Aorta (tissue), 5 donors: Measurements from ENCODE around the gene SRSF1. TPM values are rescaled to one million over a fixed set of nuclear protein-coding genes. Genes with fewer than 3 reads are reported as not detected.
A peak's percentile ranks its signal among the peaks of the same experiment; 100 is the strongest.

Experiments used
- ATAC-seq: fragments of 200-7000 bp; cut with Tn5 transposase; one replicate; pipeline ENCODE4 v1.9.1; 2022; ENCODE audit warnings: moderate library complexity; ENCODE audit not compliant: low FRiP score
- DNase-seq, 2 donors: peaks; one replicate each; pipeline ENCODE4 v3.0.0-alpha.2; 2020
- H3K27ac ChIP-seq, 2 donors: one replicate each; pipeline ENCODE4 v1.5.1; 2013; ENCODE audit warnings: low read length in 2 of 2, mild to moderate bottlenecking in 2 of 2, moderate library complexity in 2 of 2, control low read depth in 1 of 2, inconsistent platforms in 1 of 2, low read depth in 1 of 2
- H3K27me3 ChIP-seq, 2 donors: one replicate each; pipeline ENCODE4 v1.6.1; 2013; ENCODE audit warnings: control low read depth in 1 of 2, low read length in 1 of 2, mild to moderate bottlenecking in 1 of 2, moderate library complexity in 1 of 2; ENCODE audit not compliant: insufficient read depth in 2 of 2, control insufficient read depth in 1 of 2
- H3K36me3 ChIP-seq, 2 donors: one replicate each; pipeline ENCODE4 v1.6.1; 2013; ENCODE audit warnings: control low read depth in 1 of 2, low read length in 1 of 2, mild to moderate bottlenecking in 1 of 2; ENCODE audit not compliant: insufficient read depth in 2 of 2, control insufficient read depth in 1 of 2
- H3K4me1 ChIP-seq, 2 donors: one replicate each; pipeline ENCODE4 v1.6.1; 2013; ENCODE audit warnings: low read length in 2 of 2, control low read depth in 1 of 2, mild to moderate bottlenecking in 1 of 2, moderate library complexity in 1 of 2; ENCODE audit not compliant: insufficient read depth in 2 of 2, control insufficient read depth in 1 of 2
- H3K4me3 ChIP-seq, 2 donors: one replicate each; pipeline ENCODE4 v1.5.1; 2013; ENCODE audit warnings: low read length in 2 of 2, control low read depth in 1 of 2, mild to moderate bottlenecking in 1 of 2
- H3K9me3 ChIP-seq: one replicate; pipeline ENCODE4 v1.6.1; 2013; ENCODE audit warnings: mild to moderate bottlenecking, low read length; ENCODE audit not compliant: control insufficient read depth
- WGBS, 2 donors: extraction: QIAGEN DNeasy Blood & Tissue Kit; methylation state at CpG; one replicate each; pipeline ENCODE4 v1.1.7; 2013; 5-methylcytosine and 5-hydroxymethylcytosine counted together
- intact Hi-C, 2 donors: fragments of 100-400 bp; cut with DNase I; formaldehyde crosslinking; loops; one replicate each; pipeline versions ENCODE4 v1.14.2 to v1.15.0; 2022
- long read RNA-seq, 2 donors: library from polyadenylated mRNA; unstranded; transcript quantifications; one replicate each; pipeline ENCODE4 v2.0.0, GENCODE V29; 2020 to 2021
- polyA plus RNA-seq, 2 donors: library from polyadenylated mRNA; stranded (reverse); fragments of 200-250 nt; gene quantifications; one replicate each; pipeline ENCODE4 v1.2.3, GENCODE V29; 2013
- total RNA-seq, 2 donors: library from RNA; stranded (reverse); fragmentation: NEBNext Ultra II Directional; extraction: Animal tissue kit (Norgen Biotek cat#: 25700); gene quantifications; one replicate each; pipeline ENCODE4 v1.2.1, GENCODE V29; 2021
- donor health status: healthy with polysubstance abuse.
- donor health status: Bipolar disorder and iron deficiency.
- donor health status: DM: no; HTN: no; CAD: no.
- donor health status: DM: no; HTN: no; CAD: no.
- donor health status: DM: yes; HTN: yes; CAD: no.

SRSF1 gene
- total RNA-seq, result 100 to 1,000 TPM; 138 to 147 TPM
- 100 to 1,000 TPM in 1 of 2 donors, 10 to 100 TPM in 1; 84.5 to 102 TPM for polyA plus RNA-seq
- long read RNA-seq, donor 1, transcript SRSF1-201 (4 exons, 1,513 nt), result major isoform, 48 of 98 reads
- long read RNA-seq, donor 1, transcript SRSF1-204 (4 exons, 1,720 nt), result minor isoform, 16 of 98 reads
- long read RNA-seq, donor 1, partial matches to known transcripts, result 3 of 98 reads
- long read RNA-seq, donor 1, other reads (novel, unspliced or antisense), result 30 of 98 reads
- long read RNA-seq, donor 2, transcript SRSF1-201 (4 exons, 1,513 nt), result major isoform, 18 of 38 reads
- long read RNA-seq, donor 2, partial matches to known transcripts, result 3 of 38 reads
- long read RNA-seq, donor 2, other reads (novel, unspliced or antisense), result 11 of 38 reads

GRCh38 chr17:58006924-58007780, at the start of gene SRSF1:
Gene SRSF1 (minus strand): TSS chr17:58007246. CDS start chr17:58007137, 109 bp downstream.
- 0% methylated on average over 86 of the region's 86 CpGs for WGBS, 2 donors
- intact Hi-C loops, result loop anchor here (5.0 to 10.0 kb wide), 2 partner anchors 80 to 108 kb away; no protein-coding TSS in a partner anchor

GRCh38 chr17:58056476-58056875, 49.4 kb upstream of the SRSF1 start:
- peaks cover 0 to 1% of the 10 kb centered on the region in 2 donors for H3K27me3 ChIP-seq
- H3K4me1 ChIP-seq, result no peaks in the 10 kb centered on the region
- no peak overlapping the region for H3K27ac ChIP-seq
- no peak overlapping the region for H3K4me3 ChIP-seq
- ATAC-seq (no peak), DNase-seq (no peak)
- H3K9me3 ChIP-seq, result no peaks in the 10 kb centered on the region
- no peaks in the 10 kb centered on the region for H3K36me3 ChIP-seq
- intact Hi-C loops, result no loop called here

More at GRCh38 chr17:58006924-58007780, at the start of gene SRSF1:
- Histone ChIP-seq H3K27me3 (no peaks in the 10 kb centered on the region), H3K4me1 (peaks cover 0 to 7% of the 10 kb centered on the region in 2 donors), H3K27ac (peak within 1 kb of the TSS; percentile 58 to 94), H3K36me3 (peaks cover 2 to 4% of the 10 kb centered on the region in 2 donors), H3K9me3 (no peaks in the 10 kb centered on the region), H3K4me3 (peak within 1 kb of the TSS; percentile 83 to 90)
- peak; percentile 99 for DNase-seq
- ATAC-seq, result peak; percentile 99

- DNase-seq (no peak), ATAC-seq (no peak)
- H3K36me3 ChIP-seq, result no peaks in the 10 kb centered on the region
- 75% methylated on average over 6 of the region's 6 CpGs for WGBS, 2 donors
- H3K4me3 ChIP-seq, result no peak overlapping the region
- H3K9me3 ChIP-seq, result no peaks in the 10 kb centered on the region
- H3K27me3 ChIP-seq, result peaks cover 0 to 1% of the 10 kb centered on the region in 2 donors
- intact Hi-C loops, result no loop called here
- no peaks in the 10 kb centered on the region for H3K4me1 ChIP-seq
- no peak overlapping the region for H3K27ac ChIP-seq
Observed at GRCh38 chr17:58054641-58055040, 47.6 kb upstream of the SRSF1 start.

- H3K27ac ChIP-seq, result no peak overlapping the region
- H3K4me1 ChIP-seq, result no peaks in the 10 kb centered on the region
- ATAC-seq (no peak), DNase-seq (no peak)
- H3K9me3 ChIP-seq, result no peaks in the 10 kb centered on the region
- no peaks in the 10 kb centered on the region for H3K36me3 ChIP-seq
- H3K4me3 ChIP-seq, result no peak overlapping the region
- 53 to 58% methylated on average over 8 of the region's 8 CpGs for WGBS, 2 donors
- intact Hi-C loops, result no loop called here
- H3K27me3 ChIP-seq, result peaks cover 0 to under 1% of the 10 kb centered on the region in 2 donors
Observed at GRCh38 chr17:58052945-58053715, 46.1 kb upstream of the SRSF1 start.

GRCh38 chr17:58052407-58052806, 45.4 kb upstream of the SRSF1 start:
- ATAC-seq (no peak), DNase-seq (no peak)
- no peak overlapping the region for H3K27ac ChIP-seq
- no peaks in the 10 kb centered on the region for H3K27me3 ChIP-seq
- no peaks in the 10 kb centered on the region for H3K36me3 ChIP-seq
- WGBS, 2 donors, result 55 to 70% methylated on average over 1 of the region's 1 CpG
- H3K9me3 ChIP-seq, result no peaks in the 10 kb centered on the region
- H3K4me1 ChIP-seq, result no peaks in the 10 kb centered on the region
- H3K4me3 ChIP-seq, result no peak overlapping the region
- intact Hi-C loops, result no loop called here

- DNase-seq (no peak), ATAC-seq (no peak)
- Histone ChIP-seq H3K4me1 (no peaks in the 10 kb centered on the region), H3K27me3 (no peaks in the 10 kb centered on the region), H3K9me3 (no peaks in the 10 kb centered on the region), H3K27ac (no peak overlapping the region), H3K36me3 (no peaks in the 10 kb centered on the region), H3K4me3 (no peak overlapping the region)
- intact Hi-C loops, result no loop called here
- WGBS, 2 donors, result 74 to 77% methylated on average over 1 of the region's 1 CpG
Observed at GRCh38 chr17:58051468-58051867, 44.4 kb upstream of the SRSF1 start.

GRCh38 chr17:58050966-58051365, 43.9 kb upstream of the SRSF1 start:
- no peaks in the 10 kb centered on the region for H3K4me1 ChIP-seq
- intact Hi-C loops, result no loop called here
- no peak for ATAC-seq
- H3K27ac ChIP-seq, result no peak overlapping the region
- H3K36me3 ChIP-seq, result no peaks in the 10 kb centered on the region
- no peaks in the 10 kb centered on the region for H3K9me3 ChIP-seq
- 93 to 94% methylated on average over 2 of the region's 2 CpGs for WGBS, 2 donors
- no peak overlapping the region for H3K4me3 ChIP-seq
- no peak for DNase-seq
- no peaks in the 10 kb centered on the region for H3K27me3 ChIP-seq

GRCh38 chr17:58049533-58049932, 42.5 kb upstream of the SRSF1 start:
- WGBS, 2 donors, result 88 to 91% methylated on average over 4 of the region's 4 CpGs

More at GRCh38 chr17:58049533-58049932, 42.5 kb upstream of the SRSF1 start:
- Histone ChIP-seq H3K27ac (no peak overlapping the region), H3K27me3 (no peaks in the 10 kb centered on the region), H3K36me3 (no peaks in the 10 kb centered on the region), H3K9me3 (no peaks in the 10 kb centered on the region), H3K4me1 (no peaks in the 10 kb centered on the region), H3K4me3 (no peak overlapping the region)
- no peak for ATAC-seq
- intact Hi-C loops, result no loop called here
- no peak for DNase-seq
